Adrenal gland (tissue), 12 donors: ENCODE results near the gene AUTS2. TPM values are rescaled to one million over a fixed set of nuclear protein-coding genes. Genes with fewer than 3 reads are reported as not detected.

Experiments used
- DNase-seq, 7 donors: peaks; one replicate each; pipeline ENCODE4 v3.0.0-alpha.2; 2019 to 2020
- H3K27ac ChIP-seq, 5 donors: fragments of 200-600 bp; sonication (generic) in 4 of 5; 1 replicate in 3 of 5; 2 replicates in 2 of 5; pipeline versions ENCODE4 v1.5.1 to v1.8.0; 2016 to 2020; ENCODE audit warnings: mild to moderate bottlenecking in 1 of 5
- H3K27me3 ChIP-seq: fragments of 200-600 bp; 2 replicates; pipeline ENCODE4 v1.8.0; 2021
- H3K36me3 ChIP-seq, 2 donors: fragments of 200-600 bp; replicated peaks in 1 of 2; 1 replicate in 1 of 2; 2 replicates in 1 of 2; pipeline versions ENCODE4 v1.5.1 to v1.8.0; 2018 to 2022
- H3K4me1 ChIP-seq, 2 donors: fragments of 200-600 bp; replicated peaks in 1 of 2; 1 replicate in 1 of 2; 2 replicates in 1 of 2; pipeline versions ENCODE4 v1.5.1 to v1.8.0; 2018 to 2021
- H3K4me3 ChIP-seq, 4 donors: fragments of 200-600 bp; sonication (generic) in 3 of 4; one replicate each; pipeline ENCODE4 v1.5.1; 2016 to 2018
- H3K9me3 ChIP-seq, 3 donors: fragments of 200-600 bp; sonication (generic) in 1 of 3; replicated peaks in 1 of 3; 1 replicate in 2 of 3; 2 replicates in 1 of 3; pipeline versions ENCODE4 v1.5.1 to v1.8.0; 2016 to 2021
- POLR2A ChIP-seq, 2 donors: fragments of 450-650 bp; IDR thresholded peaks; one replicate each; pipeline ENCODE4 v1.6.1; 2017; ENCODE audit warnings: antibody characterized with exemption in 2 of 2, mild to moderate bottlenecking in 2 of 2, moderate library complexity in 1 of 2
- WGBS, 4 donors: extraction: QIAGEN DNeasy Blood & Tissue Kit in 2 of 4; methylation state at CpG; one replicate each; pipeline versions ENCODE4 v1.1.5 to v1.1.7; 2013 to 2017; 5-methylcytosine and 5-hydroxymethylcytosine counted together
- intact Hi-C, 2 donors: fragments of 100-400 bp; cut with DNase I; formaldehyde crosslinking; loops; one replicate each; pipeline versions ENCODE4 v1.14.1 to v1.15.0; 2022 to 2023
- polyA plus RNA-seq, 3 donors: library from polyadenylated mRNA; stranded (reverse); fragments of 200-250 nt in 2 of 3; fragments of 350-450 nt in 1 of 3; fragmentation: Illumina TruSeq in 1 of 3; extraction: RNeasy Lipid Tissue Mini Kit (QIAGEN cat#74804) in 1 of 3; gene quantifications; one replicate each; pipeline ENCODE4 v1.2.3, GENCODE V29; 2013 to 2014
- total RNA-seq, 9 donors: library from RNA; depleted of rRNA in 4 of 9; stranded (reverse); fragments of >200 nt in 4 of 9; fragments of 120-200 nt in 1 of 9; fragmentation: NEBNext Ultra II Directional in 1 of 9; extraction: Animal tissue kit (Norgen Biotek cat#: 25700) in 1 of 9; gene quantifications; one replicate each; pipeline versions ENCODE4 v1.1.0 to v1.2.4, GENCODE V29; 2013 to 2023
- TF ChIP-seq, protein P1 (sequence below), 6 experiments: fragments of 450-650 bp in 4 of 6; fragments of 200-600 bp in 2 of 6; sonication (generic) in 1 of 6; IDR thresholded peaks; 1 replicate in 5 of 6; 2 replicates in 1 of 6; pipeline versions ENCODE4 v1.5.1 to v1.8.0; 2016 to 2021; ENCODE audit warnings: antibody characterized with exemption in 6 of 6, mild to moderate bottlenecking in 2 of 6, moderate library complexity in 1 of 6
- donor health status: healthy with polysubstance abuse.
- donor health status: Bipolar disorder and iron deficiency.
- donor health status: DM: yes; HTN: yes; CAD: no.
- donor health status: DM: no; HTN: no; CAD: no.
- donor health status: DM: no; HTN: no; CAD: no.
- donor health status: DM: yes; HTN: yes; CAD: no.

Gene AUTS2
- total and polyA plus RNA-seq, 12 donors: 6.4 to 44.0 (median 15.2) TPM

DNA sequence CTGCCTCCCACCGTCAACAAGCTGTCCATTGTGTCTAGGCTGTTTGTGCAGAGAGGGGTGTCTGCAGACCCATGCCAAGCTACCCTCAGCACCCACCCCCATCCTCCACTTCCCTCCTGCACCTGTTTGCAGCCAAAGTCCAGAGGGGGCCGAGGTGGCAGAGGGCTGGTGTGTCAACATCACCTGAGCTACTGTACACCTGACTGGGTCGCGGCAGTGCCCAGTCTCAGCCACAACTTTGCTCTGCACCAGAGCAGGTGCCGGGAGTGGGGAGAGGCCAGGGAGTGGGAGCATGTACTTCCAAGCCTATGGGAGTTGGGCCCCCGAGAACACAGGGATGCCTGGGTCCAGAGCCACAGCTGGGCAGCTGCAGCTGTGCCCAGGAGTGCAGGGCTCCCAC, 93.1 kb downstream of the AUTS2 start:
- no peak overlapping the region for H3K4me3 ChIP-seq
- H3K4me1 ChIP-seq: peaks cover 0 to under 1% of the 10 kb centered on the region in 2 donors
- 81 to 95% (median 93%) methylated on average over 6 of the region's 6 CpGs for WGBS, 4 donors
- no peak overlapping the region for H3K27ac ChIP-seq
- no peaks in the 10 kb centered on the region for H3K9me3 ChIP-seq
- no peaks in the 10 kb centered on the region for H3K36me3 ChIP-seq
- intact Hi-C loops: no loop called here
- no peak for DNase-seq
- no peaks in the 10 kb centered on the region for H3K27me3 ChIP-seq
- no peak for TF ChIP-seq POLR2A (IDR thresholded peaks at IDR 0.05)
- TF ChIP-seq, protein P1, sequence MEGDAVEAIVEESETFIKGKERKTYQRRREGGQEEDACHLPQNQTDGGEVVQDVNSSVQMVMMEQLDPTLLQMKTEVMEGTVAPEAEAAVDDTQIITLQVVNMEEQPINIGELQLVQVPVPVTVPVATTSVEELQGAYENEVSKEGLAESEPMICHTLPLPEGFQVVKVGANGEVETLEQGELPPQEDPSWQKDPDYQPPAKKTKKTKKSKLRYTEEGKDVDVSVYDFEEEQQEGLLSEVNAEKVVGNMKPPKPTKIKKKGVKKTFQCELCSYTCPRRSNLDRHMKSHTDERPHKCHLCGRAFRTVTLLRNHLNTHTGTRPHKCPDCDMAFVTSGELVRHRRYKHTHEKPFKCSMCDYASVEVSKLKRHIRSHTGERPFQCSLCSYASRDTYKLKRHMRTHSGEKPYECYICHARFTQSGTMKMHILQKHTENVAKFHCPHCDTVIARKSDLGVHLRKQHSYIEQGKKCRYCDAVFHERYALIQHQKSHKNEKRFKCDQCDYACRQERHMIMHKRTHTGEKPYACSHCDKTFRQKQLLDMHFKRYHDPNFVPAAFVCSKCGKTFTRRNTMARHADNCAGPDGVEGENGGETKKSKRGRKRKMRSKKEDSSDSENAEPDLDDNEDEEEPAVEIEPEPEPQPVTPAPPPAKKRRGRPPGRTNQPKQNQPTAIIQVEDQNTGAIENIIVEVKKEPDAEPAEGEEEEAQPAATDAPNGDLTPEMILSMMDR (IDR thresholded peaks at IDR 0.05): no peak

DNA sequence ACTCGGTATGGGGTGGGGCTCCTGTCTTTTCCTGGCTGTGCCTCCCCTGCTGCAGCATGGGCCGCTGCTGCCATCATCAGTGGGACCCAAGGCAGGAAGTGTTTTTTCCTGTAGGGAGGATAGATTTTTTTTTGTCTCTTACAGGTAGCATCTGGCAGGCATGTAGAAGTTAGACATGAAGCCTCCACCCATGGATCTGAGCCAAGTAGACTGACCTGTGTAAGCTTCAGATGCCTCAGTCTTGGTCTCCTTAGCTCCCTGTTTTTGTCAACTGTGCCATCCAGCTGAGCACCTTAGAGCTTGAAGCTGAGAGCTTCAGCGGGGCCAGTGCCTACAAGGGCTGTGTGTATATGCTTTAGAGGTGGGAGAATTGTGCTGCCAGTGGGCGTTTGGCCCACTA, 93.5 kb downstream of the AUTS2 start:
- 79 to 90% (median 85%) methylated on average over 2 to 4 of the region's 4 CpGs for WGBS, 4 donors
- H3K27ac ChIP-seq: no peak overlapping the region
- no peak for DNase-seq
- intact Hi-C loops: no loop called here
- TF ChIP-seq, protein P1 (IDR thresholded peaks at IDR 0.05): no peak
- TF ChIP-seq POLR2A (IDR thresholded peaks at IDR 0.05): no peak
- H3K9me3 ChIP-seq: no peaks in the 10 kb centered on the region
- H3K4me3 ChIP-seq: no peak overlapping the region
- H3K36me3 ChIP-seq: no peaks in the 10 kb centered on the region
- H3K4me1 ChIP-seq: peaks cover 0 to 5% of the 10 kb centered on the region in 2 donors
- H3K27me3 ChIP-seq: no peaks in the 10 kb centered on the region

DNA sequence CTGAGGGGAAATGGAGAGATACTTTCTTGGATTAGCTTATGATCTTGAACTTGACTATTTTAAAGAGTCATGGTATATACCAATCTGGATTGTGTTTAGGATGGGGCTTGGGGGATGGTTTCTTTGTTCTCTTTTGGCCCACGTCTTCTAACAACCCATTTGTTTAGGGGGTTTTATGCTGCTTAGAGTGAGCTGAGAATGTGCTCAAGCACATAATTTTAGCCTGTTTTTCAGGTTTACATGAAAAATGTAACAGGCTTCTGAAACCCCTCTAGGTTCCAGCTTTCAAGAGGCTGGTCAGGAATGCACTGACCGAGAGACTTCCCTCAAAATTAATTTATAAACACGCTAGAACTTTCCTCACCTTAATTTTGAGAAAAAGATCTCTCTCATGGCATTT, 94.3 kb downstream of the AUTS2 start:
- TF ChIP-seq POLR2A (IDR thresholded peaks at IDR 0.05): no peak
- TF ChIP-seq, protein P1 (IDR thresholded peaks at IDR 0.05): no peak
- Histone ChIP-seq H3K27me3 (no peaks in the 10 kb centered on the region), H3K4me3 (no peak overlapping the region), H3K9me3 (no peaks in the 10 kb centered on the region), H3K36me3 (no peaks in the 10 kb centered on the region), H3K4me1 (peaks cover 0 to 5% of the 10 kb centered on the region in 2 donors), H3K27ac (no peak overlapping the region)
- intact Hi-C loops: no loop called here
- no peak for DNase-seq
- WGBS, 4 donors: 93 to 96% (median 95%) methylated on average over 3 of the region's 3 CpGs

DNA sequence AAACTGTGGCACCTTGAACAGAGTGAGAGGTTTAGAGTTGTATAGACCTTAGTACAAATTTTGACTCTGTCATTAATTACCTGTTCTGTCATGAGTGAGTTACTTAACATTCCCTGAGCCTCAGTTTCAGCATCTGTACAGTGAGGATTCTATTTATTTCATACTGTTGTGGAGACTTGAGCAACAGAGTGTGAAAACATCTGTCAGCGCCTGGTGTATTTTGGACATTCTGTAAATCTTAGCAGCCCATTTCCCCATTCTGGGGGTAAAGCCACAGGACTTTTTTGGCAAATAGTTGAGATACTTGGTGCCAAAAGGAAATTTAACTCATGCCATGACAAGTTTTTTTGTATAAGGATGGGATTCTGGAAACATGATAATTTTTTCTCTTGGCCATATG, 94.8 kb downstream of the AUTS2 start:
- DNase-seq: no peak
- H3K36me3 ChIP-seq: no peaks in the 10 kb centered on the region
- intact Hi-C loops: no loop called here
- H3K27ac ChIP-seq: no peak overlapping the region
- peaks cover 0 to 5% of the 10 kb centered on the region in 2 donors for H3K4me1 ChIP-seq
- 88 to 100% (median 92%) methylated on average over 1 of the region's 1 CpG for WGBS, 4 donors
- no peak overlapping the region for H3K4me3 ChIP-seq
- TF ChIP-seq, protein P1 (IDR thresholded peaks at IDR 0.05): no peak
- no peak for TF ChIP-seq POLR2A (IDR thresholded peaks at IDR 0.05)
- no peaks in the 10 kb centered on the region for H3K27me3 ChIP-seq
- no peaks in the 10 kb centered on the region for H3K9me3 ChIP-seq
